HEK293 (cell line): ENCODE data around the gene SLX4.

Experiments
- ZNF10 ChIP-seq: fragments of 450-650 bp; formaldehyde crosslinking; IDR thresholded peaks from 2 replicates; pipeline ENCODE4 v1.5.1; 2017; ENCODE audit warnings: missing biosample characterization, missing genetic modification characterization
- TF ChIP-seq, protein P1 (sequence below): fragments of 450-650 bp; formaldehyde crosslinking; IDR thresholded peaks from 2 replicates; pipeline ENCODE4 v1.5.1; 2016; ENCODE audit warnings: missing biosample characterization, missing genetic modification characterization

GRCh38 chr16:3640207-3640606, 28.8 kb upstream of the SLX4 start:
- no peak for TF ChIP-seq ZNF10 (tag by site-specific recombination)
- TF ChIP-seq, protein P1, sequence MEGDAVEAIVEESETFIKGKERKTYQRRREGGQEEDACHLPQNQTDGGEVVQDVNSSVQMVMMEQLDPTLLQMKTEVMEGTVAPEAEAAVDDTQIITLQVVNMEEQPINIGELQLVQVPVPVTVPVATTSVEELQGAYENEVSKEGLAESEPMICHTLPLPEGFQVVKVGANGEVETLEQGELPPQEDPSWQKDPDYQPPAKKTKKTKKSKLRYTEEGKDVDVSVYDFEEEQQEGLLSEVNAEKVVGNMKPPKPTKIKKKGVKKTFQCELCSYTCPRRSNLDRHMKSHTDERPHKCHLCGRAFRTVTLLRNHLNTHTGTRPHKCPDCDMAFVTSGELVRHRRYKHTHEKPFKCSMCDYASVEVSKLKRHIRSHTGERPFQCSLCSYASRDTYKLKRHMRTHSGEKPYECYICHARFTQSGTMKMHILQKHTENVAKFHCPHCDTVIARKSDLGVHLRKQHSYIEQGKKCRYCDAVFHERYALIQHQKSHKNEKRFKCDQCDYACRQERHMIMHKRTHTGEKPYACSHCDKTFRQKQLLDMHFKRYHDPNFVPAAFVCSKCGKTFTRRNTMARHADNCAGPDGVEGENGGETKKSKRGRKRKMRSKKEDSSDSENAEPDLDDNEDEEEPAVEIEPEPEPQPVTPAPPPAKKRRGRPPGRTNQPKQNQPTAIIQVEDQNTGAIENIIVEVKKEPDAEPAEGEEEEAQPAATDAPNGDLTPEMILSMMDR (tag by site-specific recombination) = no peak
